Measurements from ENCODE around the gene C6orf15.

Gene C6orf15

GRCh38 chr6:31132806-31133205 is 20.4 kb upstream of the C6orf15 start:
- peaks cover 3% of the 10 kb centered on the region for H3K4me1 ChIP-seq (ENCODE audit: insufficient read depth, low read length, poor library complexity, severe bottlenecking)
- no peaks in the 10 kb centered on the region for H3F3A ChIP-seq (ENCODE audit: low read depth)
- H3K4me2 ChIP-seq (ENCODE audit: low read depth, low read length, poor library complexity, severe bottlenecking) = no peak overlapping the region
- H3K36me3 ChIP-seq (ENCODE audit: insufficient read depth, low read length) = no peaks in the 10 kb centered on the region
- TF ChIP-seq EZH2phosphoT487 (IDR thresholded peaks at IDR 0.05; ENCODE audit: borderline replicate concordance) (no peak), CTCF (conservative IDR thresholded peaks at IDR 0.05; ENCODE audit: low read length) (no peak)
- H3K4me3 ChIP-seq (ENCODE audit: low read length, poor library complexity, severe bottlenecking) = no peak overlapping the region
- H3K9ac ChIP-seq (ENCODE audit: low read depth, low read length, poor library complexity, severe bottlenecking) = no peak overlapping the region
- no peaks in the 10 kb centered on the region for H3K9me2 ChIP-seq (replicated peaks; ENCODE audit: low read depth, low read length)
- H2AFZ ChIP-seq (ENCODE audit: low read length) = no peak overlapping the region
- H4K20me1 ChIP-seq (ENCODE audit: insufficient read depth, low read length, poor library complexity, severe bottlenecking) = no peaks in the 10 kb centered on the region
- no peaks in the 10 kb centered on the region for H3K9me3 ChIP-seq (ENCODE audit: insufficient read depth, low read depth, low read length)
- no peaks in the 10 kb centered on the region for H3K27me3 ChIP-seq (ENCODE audit: insufficient read depth, low read length, poor library complexity, severe bottlenecking)
- H3K79me2 ChIP-seq (ENCODE audit: insufficient read depth, low read length) = no peaks in the 10 kb centered on the region

- Histone ChIP-seq H3K9me3 (ENCODE audit: insufficient read depth, low read depth, low read length) (no peaks in the 10 kb centered on the region), H3K4me2 (ENCODE audit: low read depth, low read length, poor library complexity, severe bottlenecking) (no peak overlapping the region), H3K4me3 (ENCODE audit: low read length, poor library complexity, severe bottlenecking) (no peak overlapping the region), H3F3A (ENCODE audit: low read depth) (no peaks in the 10 kb centered on the region), H3K4me1 (ENCODE audit: insufficient read depth, low read length, poor library complexity, severe bottlenecking) (peaks cover 3% of the 10 kb centered on the region), H3K36me3 (ENCODE audit: insufficient read depth, low read length) (no peaks in the 10 kb centered on the region), H3K9ac (ENCODE audit: low read depth, low read length, poor library complexity, severe bottlenecking) (no peak overlapping the region), H2AFZ (ENCODE audit: low read length) (no peak overlapping the region), H4K20me1 (ENCODE audit: insufficient read depth, low read length, poor library complexity, severe bottlenecking) (no peaks in the 10 kb centered on the region), H3K9me2 (replicated peaks; ENCODE audit: low read depth, low read length) (no peaks in the 10 kb centered on the region), H3K79me2 (ENCODE audit: insufficient read depth, low read length) (no peaks in the 10 kb centered on the region), H3K27me3 (ENCODE audit: insufficient read depth, low read length, poor library complexity, severe bottlenecking) (no peaks in the 10 kb centered on the region)
- TF ChIP-seq CTCF (conservative IDR thresholded peaks at IDR 0.05; ENCODE audit: low read length) = no peak
- TF ChIP-seq EZH2phosphoT487 (IDR thresholded peaks at IDR 0.05; ENCODE audit: borderline replicate concordance) = no peak
Measured at GRCh38 chr6:31131595-31131994, 19.2 kb upstream of the C6orf15 start.

GRCh38 chr6:31130751-31131150 is 18.4 kb upstream of the C6orf15 start:
- Histone ChIP-seq H3K4me2 (ENCODE audit: low read depth, low read length, poor library complexity, severe bottlenecking) (no peak overlapping the region), H2AFZ (ENCODE audit: low read length) (no peak overlapping the region), H3F3A (ENCODE audit: low read depth) (no peaks in the 10 kb centered on the region), H3K27me3 (ENCODE audit: insufficient read depth, low read length, poor library complexity, severe bottlenecking) (no peaks in the 10 kb centered on the region), H3K9me2 (replicated peaks; ENCODE audit: low read depth, low read length) (no peaks in the 10 kb centered on the region), H3K36me3 (ENCODE audit: insufficient read depth, low read length) (no peaks in the 10 kb centered on the region), H3K4me1 (ENCODE audit: insufficient read depth, low read length, poor library complexity, severe bottlenecking) (peaks cover 3% of the 10 kb centered on the region), H3K9ac (ENCODE audit: low read depth, low read length, poor library complexity, severe bottlenecking) (no peak overlapping the region), H3K9me3 (ENCODE audit: insufficient read depth, low read depth, low read length) (no peaks in the 10 kb centered on the region), H4K20me1 (ENCODE audit: insufficient read depth, low read length, poor library complexity, severe bottlenecking) (no peaks in the 10 kb centered on the region), H3K79me2 (ENCODE audit: insufficient read depth, low read length) (no peaks in the 10 kb centered on the region), H3K4me3 (ENCODE audit: low read length, poor library complexity, severe bottlenecking) (no peak overlapping the region)
- TF ChIP-seq CTCF (conservative IDR thresholded peaks at IDR 0.05; ENCODE audit: low read length) (no peak), EZH2phosphoT487 (IDR thresholded peaks at IDR 0.05; ENCODE audit: borderline replicate concordance) (no peak)
